LNCAP (cell line): ENCODE results near the gene DCANP1.

Source experiments
- CTCF ChIP-seq: fragments of 450-650 bp; IDR thresholded peaks from 2 replicates; pipeline ENCODE4 v1.5.1; 2017; ENCODE audit warnings: mild to moderate bottlenecking

The DCANP1 gene

DNA sequence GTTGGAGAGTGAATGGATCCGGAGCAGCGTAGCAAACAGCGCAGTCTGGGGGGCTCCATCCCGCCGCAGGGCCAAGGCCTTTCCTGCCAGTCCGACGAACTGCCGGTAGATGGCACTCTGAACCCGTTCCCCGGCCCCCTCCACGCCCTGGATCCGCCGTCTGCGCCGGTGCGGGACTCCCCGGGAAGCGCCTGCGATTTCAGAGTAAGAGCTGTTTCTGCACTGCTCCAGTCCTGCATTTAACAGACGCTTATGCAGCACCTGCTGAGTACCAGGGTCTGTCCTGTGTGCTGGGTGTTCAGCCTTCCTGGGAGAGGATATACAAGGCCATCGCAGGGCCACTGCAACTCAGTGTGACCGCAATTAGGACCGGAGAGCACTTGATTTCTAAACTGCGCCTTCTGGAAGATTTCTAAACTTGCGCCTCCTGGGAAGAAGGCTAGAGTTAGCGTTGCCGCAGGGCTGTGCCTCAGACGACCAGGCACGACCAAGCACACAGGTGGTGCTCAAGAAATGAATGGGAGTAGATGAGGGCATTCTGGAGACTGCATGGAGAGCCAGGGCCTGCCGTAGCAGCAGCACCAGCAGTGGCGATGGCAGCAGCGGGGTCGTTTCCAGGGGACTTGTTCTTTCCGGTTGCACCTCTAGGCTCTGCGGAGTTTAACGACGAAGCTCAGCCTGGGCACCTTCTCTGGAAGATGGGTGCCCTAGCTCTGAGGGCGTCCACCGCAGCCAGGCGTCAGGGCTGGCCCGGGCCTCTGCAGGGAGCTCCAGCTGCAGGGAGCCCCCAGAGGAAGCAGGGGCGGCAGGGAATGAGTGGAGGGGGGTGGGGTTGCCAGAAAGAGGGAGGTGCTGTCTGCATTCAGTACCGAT lies 19.3 kb upstream of the DCANP1 start:
- TF ChIP-seq CTCF: peak; percentile 88

DNA sequence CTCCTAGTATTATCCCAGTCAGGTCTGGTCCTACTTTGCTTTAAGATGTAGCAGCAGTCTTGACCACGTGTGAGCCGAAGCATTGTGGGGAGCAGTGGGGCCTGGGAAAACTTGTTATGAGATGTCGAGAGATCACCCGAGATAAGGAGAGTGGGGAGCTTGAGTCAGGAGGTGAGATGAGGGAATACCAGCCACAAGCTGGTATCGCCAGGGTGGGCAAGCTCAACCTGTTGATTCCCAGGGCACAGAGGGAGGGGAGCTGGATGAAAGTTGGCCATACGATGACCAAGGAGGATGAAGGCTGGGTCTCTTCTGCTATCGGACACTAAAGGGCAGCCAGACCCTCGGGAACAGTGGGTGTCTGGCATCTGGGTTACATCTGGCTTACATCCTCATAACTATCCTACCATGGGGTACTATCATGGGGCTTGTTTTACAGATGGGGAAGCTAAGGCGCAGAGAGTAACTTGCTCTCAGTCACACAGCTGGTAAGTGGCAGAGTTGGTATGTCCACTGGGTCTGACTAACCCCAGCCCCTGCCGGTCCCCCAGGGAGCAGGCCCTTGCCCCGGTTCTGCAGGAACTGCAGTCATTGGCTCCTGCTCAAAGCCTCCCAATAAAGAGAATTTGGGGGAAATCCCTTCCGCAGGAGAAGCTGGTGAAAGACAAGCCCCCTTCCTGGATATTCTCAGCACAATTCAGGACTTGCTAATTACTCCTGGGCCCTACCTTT lies 18.4 kb upstream of the DCANP1 start:
- no peak for TF ChIP-seq CTCF

DNA sequence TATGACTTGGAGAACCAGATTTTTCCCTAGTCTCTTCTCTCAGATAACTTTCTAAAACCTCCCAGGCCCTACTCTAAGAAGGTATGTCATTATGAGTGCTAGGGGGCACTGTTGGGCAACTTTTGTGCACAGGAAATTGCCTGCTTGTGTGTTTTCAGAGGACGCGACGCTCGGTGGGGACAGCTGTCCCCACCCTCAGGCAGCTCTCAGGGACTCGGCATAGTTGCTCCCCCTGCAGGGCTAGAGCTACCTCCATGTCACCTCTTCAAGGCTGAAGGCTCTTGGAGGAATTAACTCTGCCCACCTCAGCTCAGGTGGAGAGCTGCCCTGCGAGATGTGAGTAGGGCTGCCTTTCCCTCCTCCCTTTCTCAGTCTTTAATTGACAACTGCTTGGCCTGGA lies 15.2 kb upstream of the DCANP1 start:
- TF ChIP-seq CTCF: peak; percentile 68

- TF ChIP-seq CTCF: no peak
Measured at GRCh38 chr5:135461481-135462151, 14.5 kb upstream of the DCANP1 start.

- TF ChIP-seq CTCF: no peak
Measured at GRCh38 chr5:135460246-135461033, 13.3 kb upstream of the DCANP1 start.

DNA sequence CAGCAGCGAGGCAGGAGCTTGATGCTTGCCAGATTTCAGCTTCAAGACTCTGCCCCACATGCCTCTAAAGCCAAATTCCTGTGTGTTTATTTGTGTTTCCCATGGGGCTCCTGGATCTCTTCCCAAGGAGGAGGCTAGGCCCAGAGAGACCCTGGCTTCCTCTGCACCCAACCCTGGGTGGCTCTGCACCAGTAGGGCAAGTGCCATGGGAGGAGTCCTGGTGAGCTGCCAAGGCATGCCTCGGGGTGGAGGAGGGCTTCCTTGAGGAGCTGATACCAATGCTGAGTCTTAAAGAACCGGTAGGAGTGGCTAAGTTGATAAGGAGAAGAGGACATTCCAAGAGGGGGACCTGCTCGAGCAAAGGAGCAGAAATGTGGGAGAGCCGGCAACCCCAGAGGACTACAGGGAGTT lies 11.8 kb upstream of the DCANP1 start:
- TF ChIP-seq CTCF: no peak

DNA sequence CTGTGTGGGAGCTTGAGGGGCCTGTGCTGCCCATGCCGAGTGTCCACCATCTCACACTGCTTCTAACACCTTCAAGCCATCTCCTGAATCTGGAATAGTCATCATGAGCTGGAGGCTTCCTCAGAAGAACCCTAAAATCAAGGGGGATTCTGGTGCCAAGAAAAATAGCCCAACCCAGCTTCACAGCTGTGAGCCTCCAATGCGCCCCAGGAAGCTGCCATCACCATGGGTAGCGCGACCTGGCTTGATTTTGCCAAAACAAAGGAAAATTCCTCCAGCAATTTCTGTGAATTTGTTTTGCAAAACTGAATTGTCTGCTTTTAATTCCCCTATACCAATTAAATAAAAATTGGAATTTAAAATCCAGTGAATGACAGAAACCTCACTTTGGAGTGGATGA lies 11.2 kb upstream of the DCANP1 start:
- no peak for TF ChIP-seq CTCF
